Liver (tissue), 9 donors: ENCODE measurements around the gene DPH2. TPM values are rescaled to one million over a fixed set of nuclear protein-coding genes. Genes with fewer than 3 reads are reported as not detected.

ENCODE experiments used
- DNase-seq: peaks from one replicate; pipeline ENCODE4 v3.0.0-alpha.2; 2017; ENCODE audit warnings: low spot score
- H3K27ac ChIP-seq, 2 donors: one replicate each; pipeline ENCODE4 v1.7.0; 2013; ENCODE audit warnings: inconsistent platforms in 2 of 2, low read length in 2 of 2, control low read depth in 1 of 2, low read depth in 1 of 2, mild to moderate bottlenecking in 1 of 2
- H3K27me3 ChIP-seq, 4 donors: one replicate each; pipeline versions ENCODE4 v1.6.1 to v1.7.0; 2013; ENCODE audit warnings: low read length in 3 of 4, inconsistent platforms in 1 of 4, mild to moderate bottlenecking in 1 of 4, moderate library complexity in 1 of 4; ENCODE audit not compliant: control insufficient read depth in 4 of 4, insufficient read depth in 4 of 4
- H3K36me3 ChIP-seq, 4 donors: one replicate each; pipeline versions ENCODE4 v1.6.1 to v1.7.0; 2013; ENCODE audit warnings: low read length in 3 of 4, mild to moderate bottlenecking in 3 of 4, low read depth in 1 of 4, moderate library complexity in 1 of 4; ENCODE audit not compliant: control insufficient read depth in 4 of 4, insufficient read depth in 3 of 4
- H3K4me1 ChIP-seq, 4 donors: one replicate each; pipeline versions ENCODE4 v1.6.1 to v1.7.0; 2013; ENCODE audit warnings: low read length in 3 of 4, mild to moderate bottlenecking in 3 of 4, moderate library complexity in 1 of 4; ENCODE audit not compliant: control insufficient read depth in 4 of 4, insufficient read depth in 4 of 4
- H3K4me3 ChIP-seq, 3 donors: one replicate each; pipeline versions ENCODE4 v1.6.1 to v1.7.0; 2013; ENCODE audit warnings: low read length in 3 of 3, control low read depth in 1 of 3, low read depth in 1 of 3, mild to moderate bottlenecking in 1 of 3
- H3K9ac ChIP-seq, 2 donors: one replicate each; pipeline ENCODE4 v1.7.0; 2013; ENCODE audit warnings: low read length in 2 of 2, mild to moderate bottlenecking in 2 of 2, moderate library complexity in 2 of 2, control low read depth in 1 of 2, low read depth in 1 of 2
- H3K9me3 ChIP-seq, 4 donors: one replicate each; pipeline versions ENCODE4 v1.6.1 to v1.7.0; 2013; ENCODE audit warnings: low read length in 3 of 4; ENCODE audit not compliant: control insufficient read depth in 4 of 4
- ATF3 ChIP-seq: IDR thresholded peaks from 2 replicates; pipeline ENCODE4 v1.6.1; 2016; ENCODE audit warnings: antibody characterized with exemption
- EGR1 ChIP-seq, 2 donors: IDR thresholded peaks; 2 replicates each; pipeline ENCODE4 v1.6.1; 2016 to 2018; ENCODE audit warnings: antibody characterized with exemption in 2 of 2, low read depth in 2 of 2
- FOXA1 ChIP-seq: IDR thresholded peaks from 2 replicates; pipeline ENCODE4 v1.6.1; 2016; ENCODE audit warnings: antibody characterized with exemption
- FOXA2 ChIP-seq: IDR thresholded peaks from 2 replicates; pipeline ENCODE4 v1.6.1; 2016; ENCODE audit warnings: antibody characterized with exemption
- GABPA ChIP-seq, 2 donors: IDR thresholded peaks in 1 of 2; conservative IDR thresholded peaks in 1 of 2; 2 replicates each; pipeline ENCODE4 v1.6.1; 2016; ENCODE audit warnings: antibody characterized with exemption in 2 of 2, mild to moderate bottlenecking in 1 of 2, moderate library complexity in 1 of 2
- HNF4A ChIP-seq, 2 donors: conservative IDR thresholded peaks; 2 replicates each; pipeline ENCODE4 v1.6.1; 2016; ENCODE audit warnings: antibody characterized with exemption in 2 of 2, mild to moderate bottlenecking in 2 of 2
- JUND ChIP-seq, 2 donors: IDR thresholded peaks; 2 replicates each; pipeline ENCODE4 v1.6.1; 2016; ENCODE audit warnings: antibody characterized with exemption in 2 of 2
- NR2F2 ChIP-seq: IDR thresholded peaks from 2 replicates; pipeline ENCODE4 v1.6.1; 2016; ENCODE audit warnings: antibody characterized with exemption
- RAD21 ChIP-seq, 2 donors: IDR thresholded peaks; 2 replicates each; pipeline ENCODE4 v1.6.1; 2016; ENCODE audit warnings: antibody characterized with exemption in 2 of 2, mild to moderate bottlenecking in 2 of 2
- RXRA ChIP-seq, 2 donors: IDR thresholded peaks; 2 replicates each; pipeline ENCODE4 v1.6.1; 2017 to 2018; ENCODE audit warnings: antibody characterized with exemption in 2 of 2, mild to moderate bottlenecking in 1 of 2
- TAF1 ChIP-seq: conservative IDR thresholded peaks from 2 replicates; pipeline ENCODE4 v1.6.1; 2016; ENCODE audit warnings: antibody characterized with exemption, mild to moderate bottlenecking
- YY1 ChIP-seq: IDR thresholded peaks from 2 replicates; pipeline ENCODE4 v1.6.1; 2016; ENCODE audit warnings: antibody characterized with exemption, mild to moderate bottlenecking
- WGBS: extraction: QIAGEN DNeasy Blood & Tissue Kit; methylation state at CpG from one replicate; pipeline ENCODE4 v1.1.7; 2013; 5-methylcytosine and 5-hydroxymethylcytosine counted together
- polyA plus RNA-seq, 2 donors: library from polyadenylated mRNA; stranded (reverse) in 1 of 2; unstranded in 1 of 2; fragments of 200-250 nt in 1 of 2; fragments of >200 nt in 1 of 2; fragmentation: Nextera tagmentation in 1 of 2; extraction: Ambion mirVana in 1 of 2; gene quantifications; one replicate each; pipeline versions ENCODE4 v1.2.1 to v1.2.3, GENCODE V29; 2013 to 2015
- total RNA-seq, 2 donors: library from RNA; depleted of rRNA; stranded (reverse); fragments of >200 nt; gene quantifications; one replicate each; pipeline ENCODE4 v1.2.3, GENCODE V29; 2014
- TF ChIP-seq, protein P1 (sequence below): IDR thresholded peaks from 2 replicates; pipeline ENCODE4 v1.6.1; 2016; ENCODE audit warnings: antibody characterized with exemption
- TF ChIP-seq, protein P2 (sequence below): IDR thresholded peaks from 2 replicates; pipeline ENCODE4 v1.6.1; 2016; ENCODE audit warnings: antibody characterized with exemption, mild to moderate bottlenecking
- TF ChIP-seq, protein P3 (sequence below): fragments of 150-350 bp; IDR thresholded peaks from 2 replicates; pipeline ENCODE4 v1.5.1; 2017; ENCODE audit warnings: improper control_type of control experiment, low read depth, low read length; ENCODE audit not compliant: missing input control
- TF ChIP-seq, protein P4 (sequence below): IDR thresholded peaks from 2 replicates; pipeline ENCODE4 v1.6.1; 2016; ENCODE audit warnings: antibody characterized with exemption
- donor health status: healthy.
- donor health status: healthy.
- donor health status: healthy.
- donor health status: healthy.
- donor health status: healthy.

DPH2 gene
- total and polyA plus RNA-seq, 4 donors: 9.3 to 20.9 (median 15.4) TPM

- WGBS: 96% methylated on average over 16 of the region's 16 CpGs
- Histone ChIP-seq H3K27me3 (no peaks in the 10 kb centered on the region), H3K36me3 (peaks cover 0 to 4% (median 0%) of the 10 kb centered on the region in 4 donors), H3K9ac (no peak overlapping the region), H3K4me3 (no peak overlapping the region), H3K9me3 (no peaks in the 10 kb centered on the region), H3K4me1 (peaks cover 0 to 9% (median 3%) of the 10 kb centered on the region in 4 donors), H3K27ac (no peak overlapping the region)
- no peak for DNase-seq
- TF ChIP-seq, protein P1, sequence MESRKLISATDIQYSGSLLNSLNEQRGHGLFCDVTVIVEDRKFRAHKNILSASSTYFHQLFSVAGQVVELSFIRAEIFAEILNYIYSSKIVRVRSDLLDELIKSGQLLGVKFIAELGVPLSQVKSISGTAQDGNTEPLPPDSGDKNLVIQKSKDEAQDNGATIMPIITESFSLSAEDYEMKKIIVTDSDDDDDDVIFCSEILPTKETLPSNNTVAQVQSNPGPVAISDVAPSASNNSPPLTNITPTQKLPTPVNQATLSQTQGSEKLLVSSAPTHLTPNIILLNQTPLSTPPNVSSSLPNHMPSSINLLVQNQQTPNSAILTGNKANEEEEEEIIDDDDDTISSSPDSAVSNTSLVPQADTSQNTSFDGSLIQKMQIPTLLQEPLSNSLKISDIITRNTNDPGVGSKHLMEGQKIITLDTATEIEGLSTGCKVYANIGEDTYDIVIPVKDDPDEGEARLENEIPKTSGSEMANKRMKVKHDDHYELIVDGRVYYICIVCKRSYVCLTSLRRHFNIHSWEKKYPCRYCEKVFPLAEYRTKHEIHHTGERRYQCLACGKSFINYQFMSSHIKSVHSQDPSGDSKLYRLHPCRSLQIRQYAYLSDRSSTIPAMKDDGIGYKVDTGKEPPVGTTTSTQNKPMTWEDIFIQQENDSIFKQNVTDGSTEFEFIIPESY: no peak
These were observed 15.0 kb downstream of the DPH2 start for GRCh38 chr1:43984855-43985254.

DNA sequence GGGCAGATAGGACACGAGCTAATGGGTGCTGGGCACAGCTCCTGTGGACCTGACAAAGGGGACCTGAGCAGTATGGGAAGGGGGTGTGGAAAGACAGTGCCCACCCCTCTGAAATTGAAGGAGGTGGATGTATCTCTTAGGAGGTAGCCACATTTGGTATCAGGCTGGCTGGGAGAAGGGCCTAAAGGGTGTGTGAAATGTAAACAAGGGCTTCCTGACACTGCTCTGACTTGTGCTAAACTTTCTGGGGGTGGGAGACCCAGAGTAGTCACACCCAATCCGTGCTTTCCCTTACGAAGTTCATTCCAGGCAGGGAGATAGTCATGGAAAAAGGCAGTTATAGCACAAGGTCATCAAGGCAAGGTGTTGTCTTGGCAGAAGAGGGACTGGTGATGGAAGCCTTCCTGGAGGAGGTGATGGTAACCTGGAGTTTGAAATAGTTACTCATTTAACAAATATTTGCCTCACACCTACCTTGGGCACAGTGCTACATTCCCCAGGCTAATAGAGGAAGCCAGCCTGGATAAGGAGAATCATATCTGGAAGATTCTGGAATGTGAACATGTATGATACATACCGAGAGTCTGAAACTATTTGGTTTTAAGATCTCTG is 16.3 kb downstream of the DPH2 start:
- TF ChIP-seq HNF4A (conservative IDR thresholded peaks at IDR 0.05): no peak
- TF ChIP-seq JUND (IDR thresholded peaks at IDR 0.05): no peak
- TF ChIP-seq NR2F2: no peak
- no peak for TF ChIP-seq RXRA (IDR thresholded peaks at IDR 0.05)
- no peak for TF ChIP-seq FOXA2
- no peak for TF ChIP-seq TAF1
- TF ChIP-seq, protein P2, sequence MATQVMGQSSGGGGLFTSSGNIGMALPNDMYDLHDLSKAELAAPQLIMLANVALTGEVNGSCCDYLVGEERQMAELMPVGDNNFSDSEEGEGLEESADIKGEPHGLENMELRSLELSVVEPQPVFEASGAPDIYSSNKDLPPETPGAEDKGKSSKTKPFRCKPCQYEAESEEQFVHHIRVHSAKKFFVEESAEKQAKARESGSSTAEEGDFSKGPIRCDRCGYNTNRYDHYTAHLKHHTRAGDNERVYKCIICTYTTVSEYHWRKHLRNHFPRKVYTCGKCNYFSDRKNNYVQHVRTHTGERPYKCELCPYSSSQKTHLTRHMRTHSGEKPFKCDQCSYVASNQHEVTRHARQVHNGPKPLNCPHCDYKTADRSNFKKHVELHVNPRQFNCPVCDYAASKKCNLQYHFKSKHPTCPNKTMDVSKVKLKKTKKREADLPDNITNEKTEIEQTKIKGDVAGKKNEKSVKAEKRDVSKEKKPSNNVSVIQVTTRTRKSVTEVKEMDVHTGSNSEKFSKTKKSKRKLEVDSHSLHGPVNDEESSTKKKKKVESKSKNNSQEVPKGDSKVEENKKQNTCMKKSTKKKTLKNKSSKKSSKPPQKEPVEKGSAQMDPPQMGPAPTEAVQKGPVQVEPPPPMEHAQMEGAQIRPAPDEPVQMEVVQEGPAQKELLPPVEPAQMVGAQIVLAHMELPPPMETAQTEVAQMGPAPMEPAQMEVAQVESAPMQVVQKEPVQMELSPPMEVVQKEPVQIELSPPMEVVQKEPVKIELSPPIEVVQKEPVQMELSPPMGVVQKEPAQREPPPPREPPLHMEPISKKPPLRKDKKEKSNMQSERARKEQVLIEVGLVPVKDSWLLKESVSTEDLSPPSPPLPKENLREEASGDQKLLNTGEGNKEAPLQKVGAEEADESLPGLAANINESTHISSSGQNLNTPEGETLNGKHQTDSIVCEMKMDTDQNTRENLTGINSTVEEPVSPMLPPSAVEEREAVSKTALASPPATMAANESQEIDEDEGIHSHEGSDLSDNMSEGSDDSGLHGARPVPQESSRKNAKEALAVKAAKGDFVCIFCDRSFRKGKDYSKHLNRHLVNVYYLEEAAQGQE: no peak
- no peak for TF ChIP-seq RAD21 (IDR thresholded peaks at IDR 0.05)
- TF ChIP-seq FOXA1: no peak
- TF ChIP-seq, protein P3, sequence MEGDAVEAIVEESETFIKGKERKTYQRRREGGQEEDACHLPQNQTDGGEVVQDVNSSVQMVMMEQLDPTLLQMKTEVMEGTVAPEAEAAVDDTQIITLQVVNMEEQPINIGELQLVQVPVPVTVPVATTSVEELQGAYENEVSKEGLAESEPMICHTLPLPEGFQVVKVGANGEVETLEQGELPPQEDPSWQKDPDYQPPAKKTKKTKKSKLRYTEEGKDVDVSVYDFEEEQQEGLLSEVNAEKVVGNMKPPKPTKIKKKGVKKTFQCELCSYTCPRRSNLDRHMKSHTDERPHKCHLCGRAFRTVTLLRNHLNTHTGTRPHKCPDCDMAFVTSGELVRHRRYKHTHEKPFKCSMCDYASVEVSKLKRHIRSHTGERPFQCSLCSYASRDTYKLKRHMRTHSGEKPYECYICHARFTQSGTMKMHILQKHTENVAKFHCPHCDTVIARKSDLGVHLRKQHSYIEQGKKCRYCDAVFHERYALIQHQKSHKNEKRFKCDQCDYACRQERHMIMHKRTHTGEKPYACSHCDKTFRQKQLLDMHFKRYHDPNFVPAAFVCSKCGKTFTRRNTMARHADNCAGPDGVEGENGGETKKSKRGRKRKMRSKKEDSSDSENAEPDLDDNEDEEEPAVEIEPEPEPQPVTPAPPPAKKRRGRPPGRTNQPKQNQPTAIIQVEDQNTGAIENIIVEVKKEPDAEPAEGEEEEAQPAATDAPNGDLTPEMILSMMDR: no peak
- TF ChIP-seq, protein P1: no peak
- TF ChIP-seq YY1: no peak
- TF ChIP-seq GABPA (IDR thresholded peaks at IDR 0.05 in 1 of 2, conservative IDR thresholded peaks at IDR 0.05 in 1 of 2): no peak
- no peak for TF ChIP-seq ATF3
- TF ChIP-seq, protein P4, sequence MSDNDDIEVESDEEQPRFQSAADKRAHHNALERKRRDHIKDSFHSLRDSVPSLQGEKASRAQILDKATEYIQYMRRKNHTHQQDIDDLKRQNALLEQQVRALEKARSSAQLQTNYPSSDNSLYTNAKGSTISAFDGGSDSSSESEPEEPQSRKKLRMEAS: no peak
- no peak for TF ChIP-seq EGR1 (IDR thresholded peaks at IDR 0.05; ENCODE audit: low read depth in 2 of 2)
- 88% methylated on average over 4 of the region's 4 CpGs for WGBS
- Histone ChIP-seq H3K9ac (no peak overlapping the region), H3K4me3 (no peak overlapping the region), H3K4me1 (peaks cover 0 to 5% (median 5%) of the 10 kb centered on the region in 4 donors), H3K36me3 (peaks cover 0 to 4% (median 0%) of the 10 kb centered on the region in 4 donors), H3K9me3 (no peaks in the 10 kb centered on the region), H3K27me3 (no peaks in the 10 kb centered on the region), H3K27ac (no peak overlapping the region)
- DNase-seq: no peak
